AG10803 (cell line): ENCODE measurements around the gene DLK2.

Experiments used
- DNase-seq: peaks from one replicate; pipeline ENCODE4 v3.0.0; 2010; ENCODE audit warnings: low read depth
- H3K4me3 ChIP-seq: 2 replicates; pipeline ENCODE4 v1.5.1; 2011; ENCODE audit warnings: mild to moderate bottlenecking, low read length, control low read depth
- CTCF ChIP-seq: conservative IDR thresholded peaks from 2 replicates; pipeline ENCODE4 v1.5.1; 2011; ENCODE audit warnings: mild to moderate bottlenecking, low read length, control low read depth, inconsistent platforms

The DLK2 gene

GRCh38 chr6:43444582-43444981 lies 10.8 kb downstream of the DLK2 start:
- no peak for DNase-seq
- no peak overlapping the region for H3K4me3 ChIP-seq
- no peak for TF ChIP-seq CTCF

GRCh38 chr6:43444036-43444435 lies 11.3 kb downstream of the DLK2 start:
- H3K4me3 ChIP-seq = no peak overlapping the region
- TF ChIP-seq CTCF = no peak

GRCh38 chr6:43442935-43443334 lies 12.4 kb downstream of the DLK2 start:
- DNase-seq = no peak
- TF ChIP-seq CTCF = no peak
- no peak overlapping the region for H3K4me3 ChIP-seq

More at GRCh38 chr6:43444036-43444435, 11.3 kb downstream of the DLK2 start:
- peak; percentile 77 for DNase-seq

- no peak for DNase-seq
- no peak overlapping the region for H3K4me3 ChIP-seq
- TF ChIP-seq CTCF = no peak
Observed at GRCh38 chr6:43437700-43438099, 17.6 kb downstream of the DLK2 start.

- no peak overlapping the region for H3K4me3 ChIP-seq
- DNase-seq = peak; percentile 89
- no peak for TF ChIP-seq CTCF
Observed at GRCh38 chr6:43436577-43437282, 18.6 kb downstream of the DLK2 start.

- DNase-seq = no peak
- TF ChIP-seq CTCF = no peak
- no peak overlapping the region for H3K4me3 ChIP-seq
Observed at GRCh38 chr6:43435682-43436437, 19.5 kb downstream of the DLK2 start.

GRCh38 chr6:43434943-43435342 lies 20.4 kb downstream of the DLK2 start:
- DNase-seq = no peak
- TF ChIP-seq CTCF = no peak

More at GRCh38 chr6:43434943-43435342, 20.4 kb downstream of the DLK2 start:
- no peak overlapping the region for H3K4me3 ChIP-seq
